Measurements from ENCODE around the gene CCDC80. TPM values are rescaled to one million over a fixed set of nuclear protein-coding genes. Genes with fewer than 3 reads are reported as not detected.

Gene CCDC80
- total RNA-seq, 1 donor from 2014 or later, result not detected

GRCh38 chr3:112651516-112651915 lies 10.6 kb upstream of the CCDC80 start:
- no peaks in the 10 kb centered on the region for H3K36me3 Mint-ChIP-seq (ENCODE audit: low read depth)
- POLR2A ChIA-PET, result no interaction called here
- no peaks in the 10 kb centered on the region for H3K27me3 Mint-ChIP-seq
- H3K27ac Mint-ChIP-seq, result no peak overlapping the region
- DNase-seq, result no peak
- no peak overlapping the region for H3K4me3 Mint-ChIP-seq
- H3K4me1 Mint-ChIP-seq, result peaks cover 3% of the 10 kb centered on the region
- CTCF ChIA-PET, result no interaction called here
- intact Hi-C loops (cut with micrococcal nuclease), result no loop called here
- ATAC-seq (ENCODE audit: low read depth), result no peak
- no peaks in the 10 kb centered on the region for H3K9me3 Mint-ChIP-seq
- no peak for TF ChIP-seq CTCF (IDR thresholded peaks at IDR 0.05)

- intact Hi-C loops (cut with micrococcal nuclease), result no loop called here
- DNase-seq, result no peak
Measured at GRCh38 chr3:112651071-112651470, 10.1 kb upstream of the CCDC80 start.

GRCh38 chr3:112650482-112650881 lies 9.5 kb upstream of the CCDC80 start:
- no peaks in the 10 kb centered on the region for H3K9me3 Mint-ChIP-seq
- TF ChIP-seq CTCF (IDR thresholded peaks at IDR 0.05), result no peak
- H3K4me1 Mint-ChIP-seq, result peaks cover 3% of the 10 kb centered on the region
- intact Hi-C loops (cut with micrococcal nuclease), result no loop called here
- no peaks in the 10 kb centered on the region for H3K27me3 Mint-ChIP-seq
- ATAC-seq (ENCODE audit: low read depth), result no peak
- H3K4me3 Mint-ChIP-seq, result no peak overlapping the region
- no peak for DNase-seq
- H3K36me3 Mint-ChIP-seq (ENCODE audit: low read depth), result no peaks in the 10 kb centered on the region
- CTCF ChIA-PET, result no interaction called here
- H3K27ac Mint-ChIP-seq, result no peak overlapping the region
- POLR2A ChIA-PET, result no interaction called here

More at GRCh38 chr3:112651071-112651470, 10.1 kb upstream of the CCDC80 start:
- POLR2A ChIA-PET, result no interaction called here
- no peak for ATAC-seq (ENCODE audit: low read depth)
- CTCF ChIA-PET, result no interaction called here
- no peak overlapping the region for H3K27ac Mint-ChIP-seq
- no peak for TF ChIP-seq CTCF (IDR thresholded peaks at IDR 0.05)
- H3K9me3 Mint-ChIP-seq, result no peaks in the 10 kb centered on the region
- H3K36me3 Mint-ChIP-seq (ENCODE audit: low read depth), result no peaks in the 10 kb centered on the region
- peaks cover 3% of the 10 kb centered on the region for H3K4me1 Mint-ChIP-seq
- no peak overlapping the region for H3K4me3 Mint-ChIP-seq
- H3K27me3 Mint-ChIP-seq, result no peaks in the 10 kb centered on the region

- ChIA-PET POLR2A (no interaction called here), CTCF (no interaction called here)
- Mint-ChIP-seq H3K27me3 (no peaks in the 10 kb centered on the region), H3K27ac (no peak overlapping the region), H3K4me1 (peaks cover 3% of the 10 kb centered on the region), H3K9me3 (no peaks in the 10 kb centered on the region), H3K4me3 (no peak overlapping the region), H3K36me3 (ENCODE audit: low read depth) (no peaks in the 10 kb centered on the region)
- intact Hi-C loops (cut with micrococcal nuclease), result no loop called here
- ATAC-seq (ENCODE audit: low read depth) (no peak), DNase-seq (no peak)
- TF ChIP-seq CTCF (IDR thresholded peaks at IDR 0.05), result no peak
Measured at GRCh38 chr3:112649478-112649735, 8.5 kb upstream of the CCDC80 start.

- ChIA-PET POLR2A (no interaction called here), CTCF (interaction anchor here (1.3 kb wide), 1 partner anchor 88 kb away, joined by 4 read pairs; no protein-coding TSS in a partner anchor)
Measured at GRCh38 chr3:112647122-112647521, 6.2 kb upstream of the CCDC80 start.

More at GRCh38 chr3:112647122-112647521, 6.2 kb upstream of the CCDC80 start:
- H3K36me3 Mint-ChIP-seq (ENCODE audit: low read depth), result no peaks in the 10 kb centered on the region
- no peak overlapping the region for H3K27ac Mint-ChIP-seq
- H3K9me3 Mint-ChIP-seq, result no peaks in the 10 kb centered on the region
- intact Hi-C loops (cut with micrococcal nuclease), result no loop called here
- DNase-seq (no peak), ATAC-seq (ENCODE audit: low read depth) (no peak)
- TF ChIP-seq CTCF (IDR thresholded peaks at IDR 0.05), result no peak
- no peak overlapping the region for H3K4me3 Mint-ChIP-seq
- H3K27me3 Mint-ChIP-seq, result peaks cover 4% of the 10 kb centered on the region
- H3K4me1 Mint-ChIP-seq, result peaks cover 14% of the 10 kb centered on the region
